Left lung (tissue), 10 donors: ENCODE measurements around the gene SPRY4. TPM values are rescaled to one million over a fixed set of nuclear protein-coding genes. Genes with fewer than 3 reads are reported as not detected.
"Not testable (repeated sequence)": the region's sequence is repeated elsewhere in the genome, so short reads cannot be mapped to it uniquely, and the experiment has no call there.

Source experiments
- ATAC-seq: fragments of 200-7000 bp; cut with Tn5 transposase; one replicate; pipeline ENCODE4 v1.9.1; 2020; ENCODE audit warnings: moderate library complexity
- DNase-seq, 4 donors: peaks; one replicate each; pipeline ENCODE4 v3.0.0-alpha.2; 2013 to 2020
- H3K27ac ChIP-seq, 2 donors: fragments of 200-600 bp; sonication (generic) in 1 of 2; one replicate each; pipeline versions ENCODE4 v1.5.0 to v1.8.0; 2020 to 2021
- H3K27me3 ChIP-seq, 2 donors: fragments of 200-600 bp; sonication (generic) in 1 of 2; one replicate each; pipeline versions ENCODE4 v1.5.0 to v1.8.0; 2020 to 2021
- H3K36me3 ChIP-seq, 2 donors: fragments of 200-600 bp; sonication (generic) in 1 of 2; one replicate each; pipeline versions ENCODE4 v1.5.0 to v1.8.0; 2020 to 2021
- H3K4me1 ChIP-seq, 2 donors: fragments of 200-600 bp; one replicate each; pipeline ENCODE4 v1.8.0; 2021
- H3K4me3 ChIP-seq, 2 donors: fragments of 200-600 bp; sonication (generic) in 1 of 2; one replicate each; pipeline versions ENCODE4 v1.5.0 to v1.8.0; 2020 to 2021; ENCODE audit warnings: mild to moderate bottlenecking in 1 of 2
- H3K9me3 ChIP-seq, 2 donors: fragments of 200-600 bp; sonication (generic) in 1 of 2; one replicate each; pipeline versions ENCODE4 v1.5.0 to v1.8.0; 2020 to 2021
- intact Hi-C, 2 donors: fragments of 100-400 bp; cut with DNase I; formaldehyde crosslinking; loops; one replicate each; pipeline versions ENCODE4 v1.11.2 to v1.14.2; 2022
- polyA plus RNA-seq, 6 donors: library from polyadenylated mRNA; unstranded; fragments of 120-200 nt; gene quantifications; one replicate each; pipeline ENCODE4 v1.2.1, GENCODE V29; 2013; ENCODE audit not compliant: insufficient read length in 6 of 6
- total RNA-seq, 2 donors: library from RNA; stranded (reverse); fragmentation: NEBNext Ultra II Directional; extraction: Animal tissue kit (Norgen Biotek cat#: 25700); gene quantifications; one replicate each; pipeline ENCODE4 v1.2.1, GENCODE V29; 2021
- TF ChIP-seq, protein P1 (sequence below), 2 donors: fragments of 200-600 bp; sonication (generic) in 1 of 2; IDR thresholded peaks; one replicate each; pipeline versions ENCODE4 v1.5.0 to v1.8.0; 2021; ENCODE audit warnings: antibody characterized with exemption in 2 of 2
- donor health status: DM: no; HTN: yes; CAD: no.
- donor health status: DM: no; HTN: no; CAD: no.

Gene SPRY4
- total and polyA plus RNA-seq, 8 donors: 28.9 to 56.5 (median 45.9) TPM

GRCh38 chr5:142346706-142347105, 21.9 kb upstream of the SPRY4 start:
- no peak overlapping the region for H3K4me3 ChIP-seq
- TF ChIP-seq, protein P1, sequence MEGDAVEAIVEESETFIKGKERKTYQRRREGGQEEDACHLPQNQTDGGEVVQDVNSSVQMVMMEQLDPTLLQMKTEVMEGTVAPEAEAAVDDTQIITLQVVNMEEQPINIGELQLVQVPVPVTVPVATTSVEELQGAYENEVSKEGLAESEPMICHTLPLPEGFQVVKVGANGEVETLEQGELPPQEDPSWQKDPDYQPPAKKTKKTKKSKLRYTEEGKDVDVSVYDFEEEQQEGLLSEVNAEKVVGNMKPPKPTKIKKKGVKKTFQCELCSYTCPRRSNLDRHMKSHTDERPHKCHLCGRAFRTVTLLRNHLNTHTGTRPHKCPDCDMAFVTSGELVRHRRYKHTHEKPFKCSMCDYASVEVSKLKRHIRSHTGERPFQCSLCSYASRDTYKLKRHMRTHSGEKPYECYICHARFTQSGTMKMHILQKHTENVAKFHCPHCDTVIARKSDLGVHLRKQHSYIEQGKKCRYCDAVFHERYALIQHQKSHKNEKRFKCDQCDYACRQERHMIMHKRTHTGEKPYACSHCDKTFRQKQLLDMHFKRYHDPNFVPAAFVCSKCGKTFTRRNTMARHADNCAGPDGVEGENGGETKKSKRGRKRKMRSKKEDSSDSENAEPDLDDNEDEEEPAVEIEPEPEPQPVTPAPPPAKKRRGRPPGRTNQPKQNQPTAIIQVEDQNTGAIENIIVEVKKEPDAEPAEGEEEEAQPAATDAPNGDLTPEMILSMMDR (IDR thresholded peaks at IDR 0.05): no peak
- H3K27ac ChIP-seq: no peak overlapping the region
- intact Hi-C loops: no loop called here
- peaks cover 0 to 27% of the 10 kb centered on the region in 2 donors for H3K9me3 ChIP-seq
- no peak for ATAC-seq
- peaks cover 0 to 3% of the 10 kb centered on the region in 2 donors for H3K27me3 ChIP-seq
- no peak for DNase-seq
- H3K4me1 ChIP-seq: peaks cover 0 to 3% of the 10 kb centered on the region in 2 donors
- no peaks in the 10 kb centered on the region for H3K36me3 ChIP-seq

- H3K27me3 ChIP-seq, H3K27ac ChIP-seq, H3K4me3 ChIP-seq, H3K36me3 ChIP-seq, ATAC-seq, intact Hi-C loops, DNase-seq, H3K4me1 ChIP-seq: not testable (repeated sequence)
- peaks cover 0 to 27% of the 10 kb centered on the region in 2 donors for H3K9me3 ChIP-seq
Measured at GRCh38 chr5:142344915-142345314, 20.1 kb upstream of the SPRY4 start.

- Histone ChIP-seq H3K4me3 (no peak overlapping the region), H3K4me1 (peaks cover 0 to 3% of the 10 kb centered on the region in 2 donors), H3K27me3 (no peaks in the 10 kb centered on the region), H3K27ac (no peak overlapping the region), H3K9me3 (peaks cover 0 to 27% of the 10 kb centered on the region in 2 donors), H3K36me3 (no peaks in the 10 kb centered on the region)
- intact Hi-C loops: no loop called here
- TF ChIP-seq, protein P1 (IDR thresholded peaks at IDR 0.05): no peak
- DNase-seq (no peak), ATAC-seq (no peak)
Measured at GRCh38 chr5:142343531-142343930, 18.7 kb upstream of the SPRY4 start.

- TF ChIP-seq, protein P1 (IDR thresholded peaks at IDR 0.05): no peak
- peaks cover 0 to 3% of the 10 kb centered on the region in 2 donors for H3K4me1 ChIP-seq
- DNase-seq (no peak), ATAC-seq (peak; percentile 78)
- no peaks in the 10 kb centered on the region for H3K27me3 ChIP-seq
- no peak overlapping the region for H3K4me3 ChIP-seq
- H3K27ac ChIP-seq: peak overlapping the region; percentile 61 to 79
- H3K9me3 ChIP-seq: peaks cover 0 to 27% of the 10 kb centered on the region in 2 donors
- no peaks in the 10 kb centered on the region for H3K36me3 ChIP-seq
- intact Hi-C loops: no loop called here
Measured at GRCh38 chr5:142342128-142342981, 17.5 kb upstream of the SPRY4 start.

DNA sequence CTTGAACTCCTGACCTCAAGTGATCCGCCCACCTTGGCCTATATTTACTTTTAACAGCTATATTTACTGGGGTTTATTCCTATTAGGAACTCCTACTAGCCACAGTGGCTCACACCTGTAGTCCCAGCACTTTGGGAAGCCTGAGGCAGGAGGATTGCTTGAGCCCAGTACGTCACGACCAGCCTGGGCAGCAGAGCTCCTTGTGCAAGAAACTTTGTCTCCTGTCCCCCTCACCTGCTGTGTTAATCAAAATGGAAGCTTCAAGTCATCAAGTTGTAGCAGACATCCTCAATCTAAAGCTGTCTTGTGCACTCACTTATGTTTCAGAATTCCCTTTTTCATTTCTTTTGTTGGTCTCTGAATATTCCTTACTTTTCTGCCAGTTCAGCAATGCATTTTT, 15.0 kb upstream of the SPRY4 start:
- Histone ChIP-seq H3K27me3 (no peaks in the 10 kb centered on the region), H3K27ac (no peak overlapping the region), H3K36me3 (no peaks in the 10 kb centered on the region), H3K4me1 (peaks cover 0 to 3% of the 10 kb centered on the region in 2 donors), H3K4me3 (no peak overlapping the region), H3K9me3 (peaks cover 0 to 14% of the 10 kb centered on the region in 2 donors)
- TF ChIP-seq, protein P1 (IDR thresholded peaks at IDR 0.05): no peak
- ATAC-seq (no peak), DNase-seq (no peak)
- intact Hi-C loops: no loop called here
